WTC11 (cell line): ENCODE data around the gene CEP120. TPM values are rescaled to one million over a fixed set of nuclear protein-coding genes. Genes with fewer than 3 reads are reported as not detected.

ENCODE experiments used
- CBFB ChIP-seq: sonication (generic); formaldehyde crosslinking; IDR thresholded peaks from 2 replicates; pipeline ENCODE4 v1.8.1; 2022; ENCODE audit warnings: mild to moderate bottlenecking, low read depth, missing genetic modification reagents
- EMX1 ChIP-seq: fragments of 250-450 bp; sonication (Bioruptor Pico); IDR thresholded peaks from 2 replicates; pipeline ENCODE4 v1.8.0; 2021; ENCODE audit warnings: mild to moderate bottlenecking
- ESRRA ChIP-seq: sonication (generic); formaldehyde crosslinking; IDR thresholded peaks from 2 replicates; pipeline ENCODE4 v1.8.1; 2022; ENCODE audit warnings: mild to moderate bottlenecking, missing genetic modification reagents, borderline replicate concordance
- GRHL2 ChIP-seq: fragments of 250-450 bp; sonication (Bioruptor Pico); IDR thresholded peaks from 2 replicates; pipeline ENCODE4 v1.8.0; 2022; ENCODE audit warnings: mild to moderate bottlenecking, moderate library complexity; ENCODE audit not compliant: insufficient replicate concordance, severe bottlenecking
- GTF2I ChIP-seq: fragments of 250-450 bp; sonication (Bioruptor Pico); conservative IDR thresholded peaks from 2 replicates; pipeline ENCODE4 v1.4.0; 2021; ENCODE audit warnings: mild to moderate bottlenecking
- HMGA2 ChIP-seq: fragments of 250-450 bp; sonication (Bioruptor Pico); IDR thresholded peaks from 2 replicates; pipeline ENCODE4 v1.4.0; 2021; ENCODE audit warnings: mild to moderate bottlenecking, moderate library complexity
- NR3C1 ChIP-seq: sonication (generic); formaldehyde crosslinking; conservative IDR thresholded peaks from 2 replicates; pipeline ENCODE4 v1.8.1; 2023; ENCODE audit warnings: low read depth, mild to moderate bottlenecking, missing genetic modification reagents
- RELA ChIP-seq: sonication (generic); formaldehyde crosslinking; IDR thresholded peaks from 2 replicates; pipeline ENCODE4 v1.8.1; 2022; ENCODE audit warnings: missing genetic modification reagents, mild to moderate bottlenecking, borderline replicate concordance
- ZBTB21 ChIP-seq: sonication (generic); formaldehyde crosslinking; IDR thresholded peaks from 2 replicates; pipeline ENCODE4 v1.8.1; 2023; ENCODE audit warnings: mild to moderate bottlenecking, missing genetic modification reagents, borderline replicate concordance
- ZNF121 ChIP-seq: sonication (generic); formaldehyde crosslinking; IDR thresholded peaks from 2 replicates; pipeline ENCODE4 v1.8.0; 2023; ENCODE audit warnings: missing genetic modification reagents
- ZNF263 ChIP-seq: sonication (generic); formaldehyde crosslinking; IDR thresholded peaks from 2 replicates; pipeline ENCODE4 v1.8.1; 2022; ENCODE audit warnings: low read depth, mild to moderate bottlenecking, moderate library complexity, missing genetic modification reagents
- ZNF671 ChIP-seq: fragments of 250-450 bp; sonication (Bioruptor Pico); IDR thresholded peaks from 2 replicates; pipeline ENCODE4 v1.8.0; 2021; ENCODE audit warnings: mild to moderate bottlenecking
- total RNA-seq: library from RNA; stranded (reverse); gene quantifications from 3 replicates; pipeline ENCODE4 v1.2.3, GENCODE V29; 2021
- TF ChIP-seq, protein P1 (sequence below): sonication (generic); formaldehyde crosslinking; IDR thresholded peaks from 2 replicates; pipeline ENCODE4 v1.8.1; 2023; ENCODE audit warnings: mild to moderate bottlenecking, missing genetic modification reagents, borderline replicate concordance
- TF ChIP-seq, protein P2 (sequence below): sonication (generic); formaldehyde crosslinking; IDR thresholded peaks from 2 replicates; pipeline ENCODE4 v1.8.1; 2022; ENCODE audit warnings: missing genetic modification reagents, borderline replicate concordance
- TF ChIP-seq, protein P3 (sequence below): sonication (generic); formaldehyde crosslinking; IDR thresholded peaks from 2 replicates; pipeline ENCODE4 v1.8.1; 2022; ENCODE audit warnings: low read depth, missing genetic modification reagents, borderline replicate concordance
- TF ChIP-seq, protein P4 (sequence below): sonication (generic); formaldehyde crosslinking; IDR thresholded peaks from 2 replicates; pipeline ENCODE4 v1.8.1; 2023; ENCODE audit warnings: mild to moderate bottlenecking, missing genetic modification reagents, moderate library complexity
- TF ChIP-seq, protein P5 (sequence below): sonication (generic); formaldehyde crosslinking; IDR thresholded peaks from 2 replicates; pipeline ENCODE4 v1.8.0; 2023; ENCODE audit warnings: missing genetic modification reagents
- TF ChIP-seq, protein P6 (sequence below): sonication (generic); formaldehyde crosslinking; IDR thresholded peaks from 2 replicates; pipeline ENCODE4 v1.8.1; 2022; ENCODE audit warnings: mild to moderate bottlenecking, moderate library complexity, missing genetic modification reagents
- TF ChIP-seq, protein P7 (sequence below): fragments of 250-450 bp; sonication (Bioruptor Pico); IDR thresholded peaks from 2 replicates; pipeline ENCODE4 v1.8.0; 2021; ENCODE audit warnings: mild to moderate bottlenecking
- TF ChIP-seq, protein P8 (sequence below): fragments of 250-450 bp; sonication (Bioruptor Pico); IDR thresholded peaks from 2 replicates; pipeline ENCODE4 v1.9.0; 2021; ENCODE audit warnings: mild to moderate bottlenecking
- TF ChIP-seq, protein P9 (sequence below): sonication (generic); formaldehyde crosslinking; conservative IDR thresholded peaks from 2 replicates; pipeline ENCODE4 v1.8.1; 2022; ENCODE audit warnings: mild to moderate bottlenecking, missing genetic modification reagents

CEP120 gene
- total RNA-seq, 1 experiment from 2014 or later: 15.2 TPM

DNA sequence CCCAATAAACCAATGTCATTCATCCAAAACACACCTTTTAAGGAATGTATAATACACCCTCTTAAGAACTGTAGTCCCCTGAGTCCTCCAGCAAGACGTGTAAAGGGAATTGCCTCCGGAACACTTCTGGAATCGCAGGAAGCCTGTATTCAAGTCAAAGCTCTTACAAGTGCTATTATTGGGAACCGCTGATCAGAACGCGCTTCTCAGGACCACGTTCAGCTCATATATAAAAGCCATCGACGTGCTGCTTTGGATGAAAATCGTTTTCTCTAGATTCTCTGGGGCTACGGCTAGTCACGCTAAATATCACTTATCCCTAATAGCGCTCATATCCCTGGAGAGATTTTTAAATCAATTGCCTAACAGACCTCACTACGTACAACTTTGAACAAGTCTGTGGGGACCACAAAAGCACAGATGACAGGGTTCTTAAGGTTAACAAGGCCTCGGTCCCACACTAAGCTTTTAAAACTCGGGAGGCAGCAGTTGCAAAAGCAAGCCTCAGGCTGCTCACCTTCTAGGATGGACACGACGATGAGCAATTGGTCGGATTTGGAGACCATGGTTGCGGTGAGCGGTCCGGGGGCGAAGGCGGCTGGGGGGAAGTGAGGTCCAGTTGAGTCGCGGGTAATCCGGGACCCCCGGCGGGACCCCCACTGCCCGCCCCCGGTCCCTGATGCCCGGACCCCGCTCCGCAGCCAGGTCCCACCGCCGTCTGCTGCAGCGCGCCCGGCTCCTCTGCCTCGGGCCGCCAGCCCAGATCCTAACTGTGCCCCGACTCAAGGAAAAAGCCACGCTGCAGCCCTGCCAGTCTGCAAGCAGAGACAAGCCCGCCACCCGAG is 548 bp downstream of the CEP120 start (continued):
- TF ChIP-seq, protein P1, sequence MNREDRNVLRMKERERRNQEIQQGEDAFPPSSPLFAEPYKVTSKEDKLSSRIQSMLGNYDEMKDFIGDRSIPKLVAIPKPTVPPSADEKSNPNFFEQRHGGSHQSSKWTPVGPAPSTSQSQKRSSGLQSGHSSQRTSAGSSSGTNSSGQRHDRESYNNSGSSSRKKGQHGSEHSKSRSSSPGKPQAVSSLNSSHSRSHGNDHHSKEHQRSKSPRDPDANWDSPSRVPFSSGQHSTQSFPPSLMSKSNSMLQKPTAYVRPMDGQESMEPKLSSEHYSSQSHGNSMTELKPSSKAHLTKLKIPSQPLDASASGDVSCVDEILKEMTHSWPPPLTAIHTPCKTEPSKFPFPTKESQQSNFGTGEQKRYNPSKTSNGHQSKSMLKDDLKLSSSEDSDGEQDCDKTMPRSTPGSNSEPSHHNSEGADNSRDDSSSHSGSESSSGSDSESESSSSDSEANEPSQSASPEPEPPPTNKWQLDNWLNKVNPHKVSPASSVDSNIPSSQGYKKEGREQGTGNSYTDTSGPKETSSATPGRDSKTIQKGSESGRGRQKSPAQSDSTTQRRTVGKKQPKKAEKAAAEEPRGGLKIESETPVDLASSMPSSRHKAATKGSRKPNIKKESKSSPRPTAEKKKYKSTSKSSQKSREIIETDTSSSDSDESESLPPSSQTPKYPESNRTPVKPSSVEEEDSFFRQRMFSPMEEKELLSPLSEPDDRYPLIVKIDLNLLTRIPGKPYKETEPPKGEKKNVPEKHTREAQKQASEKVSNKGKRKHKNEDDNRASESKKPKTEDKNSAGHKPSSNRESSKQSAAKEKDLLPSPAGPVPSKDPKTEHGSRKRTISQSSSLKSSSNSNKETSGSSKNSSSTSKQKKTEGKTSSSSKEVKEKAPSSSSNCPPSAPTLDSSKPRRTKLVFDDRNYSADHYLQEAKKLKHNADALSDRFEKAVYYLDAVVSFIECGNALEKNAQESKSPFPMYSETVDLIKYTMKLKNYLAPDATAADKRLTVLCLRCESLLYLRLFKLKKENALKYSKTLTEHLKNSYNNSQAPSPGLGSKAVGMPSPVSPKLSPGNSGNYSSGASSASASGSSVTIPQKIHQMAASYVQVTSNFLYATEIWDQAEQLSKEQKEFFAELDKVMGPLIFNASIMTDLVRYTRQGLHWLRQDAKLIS (CRISPR knock-in tag): no peak
- TF ChIP-seq ZNF263 (CRISPR knock-in tag): no peak
- TF ChIP-seq, protein P2, sequence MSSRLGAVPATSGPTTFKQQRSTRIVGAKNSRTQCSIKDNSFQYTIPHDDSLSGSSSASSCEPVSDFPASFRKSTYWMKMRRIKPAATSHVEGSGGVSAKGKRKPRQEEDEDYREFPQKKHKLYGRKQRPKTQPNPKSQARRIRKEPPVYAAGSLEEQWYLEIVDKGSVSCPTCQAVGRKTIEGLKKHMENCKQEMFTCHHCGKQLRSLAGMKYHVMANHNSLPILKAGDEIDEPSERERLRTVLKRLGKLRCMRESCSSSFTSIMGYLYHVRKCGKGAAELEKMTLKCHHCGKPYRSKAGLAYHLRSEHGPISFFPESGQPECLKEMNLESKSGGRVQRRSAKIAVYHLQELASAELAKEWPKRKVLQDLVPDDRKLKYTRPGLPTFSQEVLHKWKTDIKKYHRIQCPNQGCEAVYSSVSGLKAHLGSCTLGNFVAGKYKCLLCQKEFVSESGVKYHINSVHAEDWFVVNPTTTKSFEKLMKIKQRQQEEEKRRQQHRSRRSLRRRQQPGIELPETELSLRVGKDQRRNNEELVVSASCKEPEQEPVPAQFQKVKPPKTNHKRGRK (CRISPR knock-in tag): no peak
- TF ChIP-seq, protein P3, sequence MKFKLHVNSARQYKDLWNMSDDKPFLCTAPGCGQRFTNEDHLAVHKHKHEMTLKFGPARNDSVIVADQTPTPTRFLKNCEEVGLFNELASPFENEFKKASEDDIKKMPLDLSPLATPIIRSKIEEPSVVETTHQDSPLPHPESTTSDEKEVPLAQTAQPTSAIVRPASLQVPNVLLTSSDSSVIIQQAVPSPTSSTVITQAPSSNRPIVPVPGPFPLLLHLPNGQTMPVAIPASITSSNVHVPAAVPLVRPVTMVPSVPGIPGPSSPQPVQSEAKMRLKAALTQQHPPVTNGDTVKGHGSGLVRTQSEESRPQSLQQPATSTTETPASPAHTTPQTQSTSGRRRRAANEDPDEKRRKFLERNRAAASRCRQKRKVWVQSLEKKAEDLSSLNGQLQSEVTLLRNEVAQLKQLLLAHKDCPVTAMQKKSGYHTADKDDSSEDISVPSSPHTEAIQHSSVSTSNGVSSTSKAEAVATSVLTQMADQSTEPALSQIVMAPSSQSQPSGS (CRISPR knock-in tag): no peak
- TF ChIP-seq NR3C1 (CRISPR knock-in tag): no peak
- TF ChIP-seq, protein P4, sequence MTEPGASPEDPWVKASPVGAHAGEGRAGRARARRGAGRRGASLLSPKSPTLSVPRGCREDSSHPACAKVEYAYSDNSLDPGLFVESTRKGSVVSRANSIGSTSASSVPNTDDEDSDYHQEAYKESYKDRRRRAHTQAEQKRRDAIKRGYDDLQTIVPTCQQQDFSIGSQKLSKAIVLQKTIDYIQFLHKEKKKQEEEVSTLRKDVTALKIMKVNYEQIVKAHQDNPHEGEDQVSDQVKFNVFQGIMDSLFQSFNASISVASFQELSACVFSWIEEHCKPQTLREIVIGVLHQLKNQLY (CRISPR knock-in tag): no peak
- no peak for TF ChIP-seq ZBTB21 (CRISPR knock-in tag)
- no peak for TF ChIP-seq ZNF121 (CRISPR knock-in tag)
- TF ChIP-seq, protein P5, sequence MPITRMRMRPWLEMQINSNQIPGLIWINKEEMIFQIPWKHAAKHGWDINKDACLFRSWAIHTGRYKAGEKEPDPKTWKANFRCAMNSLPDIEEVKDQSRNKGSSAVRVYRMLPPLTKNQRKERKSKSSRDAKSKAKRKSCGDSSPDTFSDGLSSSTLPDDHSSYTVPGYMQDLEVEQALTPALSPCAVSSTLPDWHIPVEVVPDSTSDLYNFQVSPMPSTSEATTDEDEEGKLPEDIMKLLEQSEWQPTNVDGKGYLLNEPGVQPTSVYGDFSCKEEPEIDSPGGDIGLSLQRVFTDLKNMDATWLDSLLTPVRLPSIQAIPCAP (CRISPR knock-in tag): no peak
- TF ChIP-seq HMGA2 (CRISPR knock-in tag): no peak
- no peak for TF ChIP-seq GRHL2 (CRISPR knock-in tag)
- TF ChIP-seq ESRRA (CRISPR knock-in tag): 0 out of 2 replicates have a peak, but pooled peaks have one; percentile 42
- TF ChIP-seq, protein P6, sequence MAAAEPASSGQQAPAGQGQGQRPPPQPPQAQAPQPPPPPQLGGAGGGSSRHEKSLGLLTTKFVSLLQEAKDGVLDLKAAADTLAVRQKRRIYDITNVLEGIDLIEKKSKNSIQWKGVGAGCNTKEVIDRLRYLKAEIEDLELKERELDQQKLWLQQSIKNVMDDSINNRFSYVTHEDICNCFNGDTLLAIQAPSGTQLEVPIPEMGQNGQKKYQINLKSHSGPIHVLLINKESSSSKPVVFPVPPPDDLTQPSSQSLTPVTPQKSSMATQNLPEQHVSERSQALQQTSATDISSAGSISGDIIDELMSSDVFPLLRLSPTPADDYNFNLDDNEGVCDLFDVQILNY (CRISPR knock-in tag): no peak
- TF ChIP-seq GTF2I: no peak
- TF ChIP-seq, protein P7, sequence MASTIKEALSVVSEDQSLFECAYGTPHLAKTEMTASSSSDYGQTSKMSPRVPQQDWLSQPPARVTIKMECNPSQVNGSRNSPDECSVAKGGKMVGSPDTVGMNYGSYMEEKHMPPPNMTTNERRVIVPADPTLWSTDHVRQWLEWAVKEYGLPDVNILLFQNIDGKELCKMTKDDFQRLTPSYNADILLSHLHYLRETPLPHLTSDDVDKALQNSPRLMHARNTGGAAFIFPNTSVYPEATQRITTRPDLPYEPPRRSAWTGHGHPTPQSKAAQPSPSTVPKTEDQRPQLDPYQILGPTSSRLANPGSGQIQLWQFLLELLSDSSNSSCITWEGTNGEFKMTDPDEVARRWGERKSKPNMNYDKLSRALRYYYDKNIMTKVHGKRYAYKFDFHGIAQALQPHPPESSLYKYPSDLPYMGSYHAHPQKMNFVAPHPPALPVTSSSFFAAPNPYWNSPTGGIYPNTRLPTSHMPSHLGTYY (CRISPR knock-in tag): no peak
- TF ChIP-seq, protein P8, sequence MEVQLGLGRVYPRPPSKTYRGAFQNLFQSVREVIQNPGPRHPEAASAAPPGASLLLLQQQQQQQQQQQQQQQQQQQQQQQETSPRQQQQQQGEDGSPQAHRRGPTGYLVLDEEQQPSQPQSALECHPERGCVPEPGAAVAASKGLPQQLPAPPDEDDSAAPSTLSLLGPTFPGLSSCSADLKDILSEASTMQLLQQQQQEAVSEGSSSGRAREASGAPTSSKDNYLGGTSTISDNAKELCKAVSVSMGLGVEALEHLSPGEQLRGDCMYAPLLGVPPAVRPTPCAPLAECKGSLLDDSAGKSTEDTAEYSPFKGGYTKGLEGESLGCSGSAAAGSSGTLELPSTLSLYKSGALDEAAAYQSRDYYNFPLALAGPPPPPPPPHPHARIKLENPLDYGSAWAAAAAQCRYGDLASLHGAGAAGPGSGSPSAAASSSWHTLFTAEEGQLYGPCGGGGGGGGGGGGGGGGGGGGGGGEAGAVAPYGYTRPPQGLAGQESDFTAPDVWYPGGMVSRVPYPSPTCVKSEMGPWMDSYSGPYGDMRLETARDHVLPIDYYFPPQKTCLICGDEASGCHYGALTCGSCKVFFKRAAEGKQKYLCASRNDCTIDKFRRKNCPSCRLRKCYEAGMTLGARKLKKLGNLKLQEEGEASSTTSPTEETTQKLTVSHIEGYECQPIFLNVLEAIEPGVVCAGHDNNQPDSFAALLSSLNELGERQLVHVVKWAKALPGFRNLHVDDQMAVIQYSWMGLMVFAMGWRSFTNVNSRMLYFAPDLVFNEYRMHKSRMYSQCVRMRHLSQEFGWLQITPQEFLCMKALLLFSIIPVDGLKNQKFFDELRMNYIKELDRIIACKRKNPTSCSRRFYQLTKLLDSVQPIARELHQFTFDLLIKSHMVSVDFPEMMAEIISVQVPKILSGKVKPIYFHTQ (CRISPR knock-in tag): no peak
- TF ChIP-seq RELA (CRISPR knock-in tag): 0 out of 2 replicates have a peak, but pooled peaks have one; percentile 35
- TF ChIP-seq ZNF671 (CRISPR knock-in tag): 0 out of 2 replicates have a peak, but pooled peaks have one; percentile 16
- TF ChIP-seq EMX1 (CRISPR knock-in tag): no peak
- no peak for TF ChIP-seq CBFB
- TF ChIP-seq, protein P9, sequence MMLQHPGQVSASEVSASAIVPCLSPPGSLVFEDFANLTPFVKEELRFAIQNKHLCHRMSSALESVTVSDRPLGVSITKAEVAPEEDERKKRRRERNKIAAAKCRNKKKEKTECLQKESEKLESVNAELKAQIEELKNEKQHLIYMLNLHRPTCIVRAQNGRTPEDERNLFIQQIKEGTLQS (CRISPR knock-in tag): no peak
